K562 (cell line): ENCODE data around the gene TRUB2. TPM values are rescaled to one million over a fixed set of nuclear protein-coding genes. Genes with fewer than 3 reads are reported as not detected.

Experiments
- CHD1 ChIP-seq: fragments of 200-600 bp; sonication (generic); IDR thresholded peaks from one replicate; pipeline ENCODE4 v1.6.1; 2012; ENCODE audit warnings: mild to moderate bottlenecking, moderate library complexity, low read length, inconsistent platforms
- CXXC5 ChIP-seq: fragments of 250-450 bp; sonication (Bioruptor Pico); IDR thresholded peaks from 2 replicates; pipeline ENCODE4 v1.8.0; 2022; ENCODE audit warnings: inconsistent platforms, mild to moderate bottlenecking, moderate library complexity
- JUND ChIP-seq, 2 experiments: IDR thresholded peaks; 2 replicates in 1 of 2; 3 replicates in 1 of 2; pipeline ENCODE4 v1.6.1; 2011; ENCODE audit warnings: borderline replicate concordance in 2 of 2, low read depth in 2 of 2, low read length in 2 of 2, improper control_type of control experiment in 1 of 2, missing biosample characterization in 1 of 2, missing genetic modification characterization in 1 of 2, missing genetic modification reagents in 1 of 2
- KLF13 ChIP-seq: fragments of 450-650 bp; IDR thresholded peaks from 2 replicates; pipeline ENCODE4 v1.6.1; 2016; ENCODE audit warnings: missing genetic modification characterization, low read depth, mild to moderate bottlenecking, missing compliant biosample characterization, moderate library complexity, borderline replicate concordance
- MXI1 ChIP-seq: IDR thresholded peaks from 2 replicates; pipeline ENCODE4 v1.6.1; 2011; ENCODE audit warnings: low read depth, mild to moderate bottlenecking, improper control_type of control experiment, low read length
- NR2F6 ChIP-seq: fragments of 450-650 bp; formaldehyde crosslinking; IDR thresholded peaks from 2 replicates; pipeline ENCODE4 v1.4.0; 2020; ENCODE audit warnings: mild to moderate bottlenecking
- PTBP1 ChIP-seq: fragments of 200-400 bp; formaldehyde crosslinking; IDR thresholded peaks from 2 replicates; pipeline ENCODE4 v1.6.1; 2017; ENCODE audit warnings: low read depth, low read length
- SIN3A ChIP-seq, 2 experiments: fragments of 150-350 bp in 1 of 2; IDR thresholded peaks; 2 replicates each; pipeline ENCODE4 v1.6.1; 2011 to 2016; ENCODE audit warnings: borderline replicate concordance in 2 of 2, low read depth in 2 of 2, low read length in 2 of 2, mild to moderate bottlenecking in 2 of 2, moderate library complexity in 2 of 2; ENCODE audit not compliant: control insufficient read depth in 1 of 2
- SMAD2 ChIP-seq: fragments of 150-350 bp; IDR thresholded peaks from 2 replicates; pipeline ENCODE4 v1.6.1; 2014; ENCODE audit warnings: low read depth, mild to moderate bottlenecking, low read length
- STAT6 ChIP-seq: sonication (generic); formaldehyde crosslinking; IDR thresholded peaks from 2 replicates; pipeline ENCODE4 v1.8.1; 2023; ENCODE audit warnings: mild to moderate bottlenecking, missing genetic modification reagents
- U2AF2 ChIP-seq: fragments of 200-400 bp; formaldehyde crosslinking; optimal IDR thresholded peaks from 2 replicates; pipeline ENCODE3; 2017; ENCODE audit warnings: low read depth, mild to moderate bottlenecking, low read length
- ZBTB9 ChIP-seq: fragments of 450-650 bp; formaldehyde crosslinking; IDR thresholded peaks from 2 replicates; pipeline ENCODE4 v1.4.0; 2020; ENCODE audit warnings: mild to moderate bottlenecking, moderate library complexity
- ZC3H11A ChIP-seq: IDR thresholded peaks from 2 replicates; pipeline ENCODE4 v1.6.1; 2012; ENCODE audit warnings: low read depth, low read length, improper control_type of control experiment
- ZNF165 ChIP-seq: fragments of 250-450 bp; sonication (Bioruptor Pico); IDR thresholded peaks from 2 replicates; pipeline ENCODE4 v1.4.0; 2020; ENCODE audit warnings: borderline replicate concordance
- ZNF184 ChIP-seq: sonication (generic); formaldehyde crosslinking; IDR thresholded peaks from 2 replicates; pipeline ENCODE4 v1.5.0; 2020; ENCODE audit warnings: missing genetic modification reagents
- ZNF57 ChIP-seq: fragments of 450-650 bp; formaldehyde crosslinking; IDR thresholded peaks from 2 replicates; pipeline ENCODE4 v1.4.0; 2020; ENCODE audit warnings: mild to moderate bottlenecking, moderate library complexity
- ZNF639 ChIP-seq, 2 experiments: fragments of 200-800 bp in 1 of 2; sonication (Bioruptor generic) in 1 of 2; sonication (generic) in 1 of 2; formaldehyde crosslinking in 1 of 2; IDR thresholded peaks in 1 of 2; conservative IDR thresholded peaks in 1 of 2; 2 replicates each; pipeline versions ENCODE4 v1.5.0 to v1.6.1; 2016 to 2020; ENCODE audit warnings: missing compliant biosample characterization in 1 of 2, missing genetic modification characterization in 1 of 2, missing genetic modification reagents in 1 of 2
- ZNF717 ChIP-seq: fragments of 250-450 bp; sonication (Bioruptor Pico); IDR thresholded peaks from 2 replicates; pipeline ENCODE4 v1.5.0; 2021
- ZNF764 ChIP-seq: fragments of 250-450 bp; sonication (Bioruptor Pico); IDR thresholded peaks from 2 replicates; pipeline ENCODE4 v1.4.0; 2020; ENCODE audit warnings: low read depth, mild to moderate bottlenecking, moderate library complexity
- polyA plus RNA-seq, 8 experiments: library from polyadenylated mRNA; depleted of rRNA in 4 of 8; stranded (reverse) in 5 of 8; unstranded in 3 of 8; fragments of >200 nt; fragmentation: Nextera tagmentation in 2 of 8; fragmentation: Illumina TruSeq in 1 of 8; extraction: Ambion mirVana in 2 of 8; extraction: Trizol in 1 of 8; gene quantifications; 2 replicates each; pipeline versions ENCODE4 v1.2.1 to v1.2.3, GENCODE V29; 2011 to 2014; ENCODE audit warnings: inconsistent platforms in 1 of 8, missing spikeins in 1 of 8
- total RNA-seq, 7 experiments: library from RNA; depleted of rRNA in 6 of 7; stranded (reverse); fragments of >200 nt in 6 of 7; fragmentation: Illumina TruSeq in 2 of 7; extraction: Trizol in 2 of 7; gene quantifications; 2 replicates each; pipeline versions ENCODE4 v1.2.1 to v1.2.3, GENCODE V29; 2011 to 2021; ENCODE audit warnings: low replicate concordance in 1 of 7
- TF ChIP-seq, protein P1 (sequence below), 2 experiments: IDR thresholded peaks; 2 replicates each; pipeline ENCODE4 v1.6.1; 2011; ENCODE audit warnings: borderline replicate concordance in 1 of 2, control low read depth in 1 of 2, low read depth in 1 of 2, low read length in 1 of 2, mild to moderate bottlenecking in 1 of 2, mixed read lengths in 1 of 2, moderate library complexity in 1 of 2; ENCODE audit not compliant: insufficient read depth in 1 of 2, insufficient read length in 1 of 2, poor library complexity in 1 of 2, severe bottlenecking in 1 of 2; ENCODE audit errors: extremely low read depth in 1 of 2

The TRUB2 gene
- total and polyA plus RNA-seq, 9 of the 15 experiments (the other 6 are each of a cell fraction or from before 2014, with no cell fraction given): 9.3 to 110 (median 63.0) TPM

GRCh38 chr9:128276008-128276573 is 46.2 kb downstream of the TRUB2 start, which contains the start of gene SWI5 (continued):
- TF ChIP-seq ZNF639 (CRISPR knock-in tag; conservative IDR thresholded peaks at IDR 0.05 in 1 of 2, IDR thresholded peaks at IDR 0.05 in 1 of 2) (no peak), PTBP1 (no peak), SIN3A (IDR thresholded peaks at IDR 0.05; ENCODE audit: borderline replicate concordance in 2 of 2, control insufficient read depth in 1 of 2, low read depth in 2 of 2, low read length in 2 of 2) (peak in 1 of 2 experiments; percentile 56; a peak in 2 of 4 replicates), ZNF764 (CRISPR knock-in tag) (0 out of 2 replicates have a peak, but pooled peaks have one; percentile 67), ZNF165 (CRISPR knock-in tag) (0 out of 2 replicates have a peak, but pooled peaks have one; percentile 34), STAT6 (peak; percentile 69; the same call in 1 of the 2 replicates), MXI1 (peak; percentile 96), ZNF184 (CRISPR knock-in tag) (no peak), KLF13 (tag) (peak; percentile 97), ZNF57 (CRISPR knock-in tag) (0 out of 2 replicates have a peak, but pooled peaks have one; percentile 26), CXXC5 (CRISPR knock-in tag) (peak; percentile 81), ZNF717 (CRISPR knock-in tag) (no peak), JUND (IDR thresholded peaks at IDR 0.05; ENCODE audit: borderline replicate concordance, low read depth, low read length) (no peak; the same call in none of the 2 replicates), JUND (tag; IDR thresholded peaks at IDR 0.05; ENCODE audit: borderline replicate concordance, low read depth, low read length) (0 out of 3 replicates have a peak, but pooled peaks have one; percentile 61), U2AF2 (no peak), ZC3H11A (no peak), CHD1 (peak; percentile 50), SMAD2 (no peak), NR2F6 (CRISPR knock-in tag) (peak; percentile 86; the same call in 1 of the 2 replicates), ZBTB9 (CRISPR knock-in tag) (peak; percentile 82)
- TF ChIP-seq, protein P1, sequence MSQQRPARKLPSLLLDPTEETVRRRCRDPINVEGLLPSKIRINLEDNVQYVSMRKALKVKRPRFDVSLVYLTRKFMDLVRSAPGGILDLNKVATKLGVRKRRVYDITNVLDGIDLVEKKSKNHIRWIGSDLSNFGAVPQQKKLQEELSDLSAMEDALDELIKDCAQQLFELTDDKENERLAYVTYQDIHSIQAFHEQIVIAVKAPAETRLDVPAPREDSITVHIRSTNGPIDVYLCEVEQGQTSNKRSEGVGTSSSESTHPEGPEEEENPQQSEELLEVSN (IDR thresholded peaks at IDR 0.05; ENCODE audit: borderline replicate concordance in 1 of 2, extremely low read depth in 1 of 2, insufficient read depth in 1 of 2, insufficient read length in 1 of 2, low read depth in 1 of 2, low read length in 1 of 2, poor library complexity in 1 of 2, severe bottlenecking in 1 of 2): peak; percentile 37 to 67
